Esophagus muscularis mucosa (tissue), 4 donors: ENCODE results near the gene FHOD1.

Source experiments
- EP300 ChIP-seq: sonication (generic); formaldehyde crosslinking; IDR thresholded peaks from one replicate; pipeline ENCODE4 v1.6.1; 2017; ENCODE audit warnings: antibody characterized with exemption
- POLR2A ChIP-seq: fragments of 450-650 bp; IDR thresholded peaks from one replicate; pipeline ENCODE4 v1.6.1; 2017; ENCODE audit warnings: antibody characterized with exemption, moderate library complexity, mild to moderate bottlenecking, low read depth
- POLR2AphosphoS5 ChIP-seq, 2 donors: sonication (generic); formaldehyde crosslinking; IDR thresholded peaks; one replicate each; pipeline ENCODE4 v1.6.1; 2017; ENCODE audit warnings: antibody characterized with exemption in 2 of 2
- TF ChIP-seq, protein P1 (sequence below), 3 experiments: fragments of 200-600 bp in 2 of 3; fragments of 450-650 bp in 1 of 3; sonication (generic) in 2 of 3; IDR thresholded peaks; one replicate each; pipeline ENCODE4 v1.5.1; 2017 to 2019; ENCODE audit warnings: antibody characterized with exemption in 3 of 3, mild to moderate bottlenecking in 2 of 3, moderate library complexity in 1 of 3

DNA sequence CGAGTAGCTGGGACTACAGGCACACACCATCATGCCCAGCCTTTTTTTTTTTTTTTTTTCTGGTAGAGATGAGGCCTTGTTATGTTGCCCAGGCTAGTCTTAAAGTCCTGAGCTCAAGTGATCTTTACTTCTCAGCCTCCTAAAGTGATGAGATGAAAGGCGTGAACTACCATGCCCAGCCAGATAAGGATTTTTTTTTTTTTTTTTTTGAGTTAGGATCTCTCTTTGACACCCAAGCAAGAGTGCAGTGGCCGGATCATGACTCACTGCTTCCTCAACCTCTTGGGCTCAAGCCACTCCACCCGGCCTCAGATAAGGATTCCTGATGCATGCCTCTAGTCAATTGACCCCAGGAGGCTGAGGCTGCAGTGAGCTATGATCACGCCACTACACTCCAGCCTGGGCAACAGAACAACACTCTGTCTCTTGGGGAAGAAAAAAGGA lies 20.9 kb upstream of the FHOD1 start:
- TF ChIP-seq POLR2AphosphoS5 (IDR thresholded peaks at IDR 0.05) (no peak), POLR2A (no peak), EP300 (no peak)
- TF ChIP-seq, protein P1, sequence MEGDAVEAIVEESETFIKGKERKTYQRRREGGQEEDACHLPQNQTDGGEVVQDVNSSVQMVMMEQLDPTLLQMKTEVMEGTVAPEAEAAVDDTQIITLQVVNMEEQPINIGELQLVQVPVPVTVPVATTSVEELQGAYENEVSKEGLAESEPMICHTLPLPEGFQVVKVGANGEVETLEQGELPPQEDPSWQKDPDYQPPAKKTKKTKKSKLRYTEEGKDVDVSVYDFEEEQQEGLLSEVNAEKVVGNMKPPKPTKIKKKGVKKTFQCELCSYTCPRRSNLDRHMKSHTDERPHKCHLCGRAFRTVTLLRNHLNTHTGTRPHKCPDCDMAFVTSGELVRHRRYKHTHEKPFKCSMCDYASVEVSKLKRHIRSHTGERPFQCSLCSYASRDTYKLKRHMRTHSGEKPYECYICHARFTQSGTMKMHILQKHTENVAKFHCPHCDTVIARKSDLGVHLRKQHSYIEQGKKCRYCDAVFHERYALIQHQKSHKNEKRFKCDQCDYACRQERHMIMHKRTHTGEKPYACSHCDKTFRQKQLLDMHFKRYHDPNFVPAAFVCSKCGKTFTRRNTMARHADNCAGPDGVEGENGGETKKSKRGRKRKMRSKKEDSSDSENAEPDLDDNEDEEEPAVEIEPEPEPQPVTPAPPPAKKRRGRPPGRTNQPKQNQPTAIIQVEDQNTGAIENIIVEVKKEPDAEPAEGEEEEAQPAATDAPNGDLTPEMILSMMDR (IDR thresholded peaks at IDR 0.05), result no peak
